Gastroesophageal sphincter (tissue), 3 donors: Measurements from ENCODE around the gene ZNHIT2.

Experiments
- POLR2A ChIP-seq, 2 donors: fragments of 450-650 bp; IDR thresholded peaks; one replicate each; pipeline ENCODE4 v1.6.1; 2017; ENCODE audit warnings: antibody characterized with exemption in 2 of 2, mild to moderate bottlenecking in 2 of 2, moderate library complexity in 1 of 2
- POLR2AphosphoS5 ChIP-seq: sonication (generic); formaldehyde crosslinking; IDR thresholded peaks from one replicate; pipeline ENCODE4 v1.6.1; 2017; ENCODE audit warnings: antibody characterized with exemption
- TF ChIP-seq, protein P1 (sequence below), 4 experiments: fragments of 200-600 bp in 2 of 4; fragments of 450-650 bp in 2 of 4; sonication (generic) in 1 of 4; IDR thresholded peaks; one replicate each; pipeline ENCODE4 v1.5.1; 2017 to 2019; ENCODE audit warnings: antibody characterized with exemption in 4 of 4, mild to moderate bottlenecking in 2 of 4, moderate library complexity in 2 of 4

DNA sequence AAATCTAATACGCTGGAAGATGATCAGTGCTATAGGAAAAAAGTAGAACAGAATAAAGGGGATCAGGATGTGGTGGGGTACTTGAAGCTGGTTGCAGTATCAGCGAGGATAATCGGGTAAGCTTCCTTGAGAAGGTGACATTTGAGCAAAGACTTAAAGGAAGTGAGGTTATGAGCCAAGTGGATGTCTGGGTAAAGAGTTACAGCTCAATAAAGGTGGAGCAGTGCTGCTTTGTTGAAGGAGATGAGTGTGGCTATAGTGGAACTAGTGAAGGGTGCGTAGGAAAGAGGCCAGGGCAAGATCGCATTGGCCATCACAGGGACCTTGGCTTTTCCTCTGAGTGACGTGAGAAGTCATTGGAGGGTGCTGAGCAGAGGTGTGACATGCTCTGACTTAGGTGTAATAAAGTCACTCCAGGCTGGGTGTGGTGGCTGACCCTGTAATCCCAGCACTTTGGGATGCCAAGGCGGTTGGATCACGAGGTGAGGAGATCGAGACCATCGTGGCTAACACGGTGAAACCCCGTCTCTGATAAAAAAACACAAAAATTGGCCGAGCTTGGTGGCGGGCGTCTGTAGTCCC is 19.1 kb upstream of the ZNHIT2 start:
- TF ChIP-seq, protein P1, sequence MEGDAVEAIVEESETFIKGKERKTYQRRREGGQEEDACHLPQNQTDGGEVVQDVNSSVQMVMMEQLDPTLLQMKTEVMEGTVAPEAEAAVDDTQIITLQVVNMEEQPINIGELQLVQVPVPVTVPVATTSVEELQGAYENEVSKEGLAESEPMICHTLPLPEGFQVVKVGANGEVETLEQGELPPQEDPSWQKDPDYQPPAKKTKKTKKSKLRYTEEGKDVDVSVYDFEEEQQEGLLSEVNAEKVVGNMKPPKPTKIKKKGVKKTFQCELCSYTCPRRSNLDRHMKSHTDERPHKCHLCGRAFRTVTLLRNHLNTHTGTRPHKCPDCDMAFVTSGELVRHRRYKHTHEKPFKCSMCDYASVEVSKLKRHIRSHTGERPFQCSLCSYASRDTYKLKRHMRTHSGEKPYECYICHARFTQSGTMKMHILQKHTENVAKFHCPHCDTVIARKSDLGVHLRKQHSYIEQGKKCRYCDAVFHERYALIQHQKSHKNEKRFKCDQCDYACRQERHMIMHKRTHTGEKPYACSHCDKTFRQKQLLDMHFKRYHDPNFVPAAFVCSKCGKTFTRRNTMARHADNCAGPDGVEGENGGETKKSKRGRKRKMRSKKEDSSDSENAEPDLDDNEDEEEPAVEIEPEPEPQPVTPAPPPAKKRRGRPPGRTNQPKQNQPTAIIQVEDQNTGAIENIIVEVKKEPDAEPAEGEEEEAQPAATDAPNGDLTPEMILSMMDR (IDR thresholded peaks at IDR 0.05): no peak
- TF ChIP-seq POLR2AphosphoS5 (no peak), POLR2A (IDR thresholded peaks at IDR 0.05) (no peak)
